ENCODE measurements around the gene MYBPHL.

Gene MYBPHL

GRCh38 chr1:109299558-109300343 lies 7.1 kb downstream of the MYBPHL start:
- ATAC-seq: no peak; the same call in 1 of the 3 replicates
- no peak for TF ChIP-seq TOX (CRISPR knock-in tag; IDR thresholded peaks at IDR 0.05; ENCODE audit: borderline replicate concordance)
- TF ChIP-seq PPARA (CRISPR knock-in tag; IDR thresholded peaks at IDR 0.05; ENCODE audit: borderline replicate concordance): no peak
- TF ChIP-seq BACH2 (CRISPR knock-in tag; IDR thresholded peaks at IDR 0.05; ENCODE audit: borderline replicate concordance): no peak
- no peak for TF ChIP-seq ZNF8 (CRISPR knock-in tag; IDR thresholded peaks at IDR 0.05)
- no peak for TF ChIP-seq ISL1 (CRISPR knock-in tag; IDR thresholded peaks at IDR 0.05)
- TF ChIP-seq POU6F1 (CRISPR knock-in tag; IDR thresholded peaks at IDR 0.05; ENCODE audit: borderline replicate concordance, low read depth): no peak
- TF ChIP-seq PATZ1 (CRISPR knock-in tag; IDR thresholded peaks at IDR 0.05; ENCODE audit: borderline replicate concordance): no peak
- no peak for TF ChIP-seq ZC3H10 (CRISPR knock-in tag; IDR thresholded peaks at IDR 0.05)
- TF ChIP-seq ZNF70 (CRISPR knock-in tag; IDR thresholded peaks at IDR 0.05): no peak
- no peak for TF ChIP-seq TSHZ2 (CRISPR knock-in tag; IDR thresholded peaks at IDR 0.05)
- TF ChIP-seq ZFP3 (CRISPR knock-in tag; IDR thresholded peaks at IDR 0.05): no peak
- no peak for TF ChIP-seq CSDC2 (CRISPR knock-in tag; IDR thresholded peaks at IDR 0.05)
- TF ChIP-seq ARNTL (CRISPR knock-in tag; IDR thresholded peaks at IDR 0.05; ENCODE audit: borderline replicate concordance, low read depth): no peak
- TF ChIP-seq SNAI2 (CRISPR knock-in tag; IDR thresholded peaks at IDR 0.05): no peak
- no peak for TF ChIP-seq ZNF565 (CRISPR knock-in tag; conservative IDR thresholded peaks at IDR 0.05; ENCODE audit: low read depth)
- TF ChIP-seq GLIS3 (CRISPR knock-in tag; IDR thresholded peaks at IDR 0.05): no peak

GRCh38 chr1:109298666-109299557 lies 7.9 kb downstream of the MYBPHL start:
- peak; percentile 90 for ATAC-seq
- TF ChIP-seq CSDC2 (CRISPR knock-in tag; IDR thresholded peaks at IDR 0.05) (0 out of 2 replicates have a peak, but pooled peaks have one; percentile 48), ZNF565 (CRISPR knock-in tag; conservative IDR thresholded peaks at IDR 0.05; ENCODE audit: low read depth) (no peak), ISL1 (CRISPR knock-in tag; IDR thresholded peaks at IDR 0.05) (peak; percentile 23; the same call in 1 of the 2 replicates)

- no peak for ATAC-seq
- no peak for TF ChIP-seq TSHZ2 (CRISPR knock-in tag; IDR thresholded peaks at IDR 0.05)
- TF ChIP-seq CSDC2 (CRISPR knock-in tag; IDR thresholded peaks at IDR 0.05): no peak
- TF ChIP-seq GLIS3 (CRISPR knock-in tag; IDR thresholded peaks at IDR 0.05): no peak
- TF ChIP-seq ZNF8 (CRISPR knock-in tag; IDR thresholded peaks at IDR 0.05): no peak
- TF ChIP-seq ARNTL (CRISPR knock-in tag; IDR thresholded peaks at IDR 0.05; ENCODE audit: borderline replicate concordance, low read depth): no peak
- no peak for TF ChIP-seq TOX (CRISPR knock-in tag; IDR thresholded peaks at IDR 0.05; ENCODE audit: borderline replicate concordance)
- no peak for TF ChIP-seq OSR1 (CRISPR knock-in tag; IDR thresholded peaks at IDR 0.05)
- no peak for TF ChIP-seq CREB5 (CRISPR knock-in tag; IDR thresholded peaks at IDR 0.05; ENCODE audit: low read depth)
- TF ChIP-seq ISL1 (CRISPR knock-in tag; IDR thresholded peaks at IDR 0.05): no peak
- no peak for TF ChIP-seq ZNF70 (CRISPR knock-in tag; IDR thresholded peaks at IDR 0.05)
- no peak for TF ChIP-seq TCF4 (CRISPR knock-in tag; IDR thresholded peaks at IDR 0.05; ENCODE audit: borderline replicate concordance)
- TF ChIP-seq SNAI2 (CRISPR knock-in tag; IDR thresholded peaks at IDR 0.05): no peak
- TF ChIP-seq PPARA (CRISPR knock-in tag; IDR thresholded peaks at IDR 0.05; ENCODE audit: borderline replicate concordance): no peak
- TF ChIP-seq PATZ1 (CRISPR knock-in tag; IDR thresholded peaks at IDR 0.05; ENCODE audit: borderline replicate concordance): no peak
- TF ChIP-seq ZNF565 (CRISPR knock-in tag; conservative IDR thresholded peaks at IDR 0.05; ENCODE audit: low read depth): no peak
- no peak for TF ChIP-seq RARB (CRISPR knock-in tag; IDR thresholded peaks at IDR 0.05)
Observed at GRCh38 chr1:109296782-109297181, 10.0 kb downstream of the MYBPHL start.
